NCI-H146 treated with DMSO at 0.1 percent for 48 hours (cell line): ENCODE measurements around the gene FAM222B.
"Not testable (repeated sequence)": the region's sequence is repeated elsewhere in the genome, so short reads cannot be mapped to it uniquely, and the experiment has no call there.

Experiments
- DNase-seq: peaks from one replicate; lab custom pipeline; 2025; ENCODE audit not compliant: unreplicated experiment; lab: John Stamatoyannopoulos, UW

The FAM222B gene

GRCh38 chr17:28747801-28748750, 94.5 kb downstream of the FAM222B start:
- no peak for DNase-seq

GRCh38 chr17:28747051-28747691, 95.4 kb downstream of the FAM222B start:
- no peak for DNase-seq

- DNase-seq = no peak
Measured at GRCh38 chr17:28746611-28747050, 96.0 kb downstream of the FAM222B start.

- no peak for DNase-seq
Measured at GRCh38 chr17:28745786-28746411, 96.7 kb downstream of the FAM222B start.

GRCh38 chr17:28744972-28745785, 97.4 kb downstream of the FAM222B start:
- DNase-seq = peak; percentile 57

- DNase-seq = no peak
Measured at GRCh38 chr17:28744104-28744971, 98.3 kb downstream of the FAM222B start.

- DNase-seq = peak; percentile 60
Measured at GRCh38 chr17:28743243-28744103, 99.1 kb downstream of the FAM222B start, which contains the start of gene TRAF4. TSS of gene TRAF4 (plus strand) at chr17:28744011. CDS start at chr17:28744113, 102 bp downstream.

- DNase-seq = no peak
Measured at GRCh38 chr17:28741358-28742349, 100.9 kb downstream of the FAM222B start.

- DNase-seq = no peak
Measured at GRCh38 chr17:28740406-28741357, 101.9 kb downstream of the FAM222B start.

GRCh38 chr17:28738680-28739384, 103.8 kb downstream of the FAM222B start:
- DNase-seq = no peak

GRCh38 chr17:28737770-28738679, 104.6 kb downstream of the FAM222B start:
- no peak for DNase-seq

- DNase-seq = no peak
Measured at GRCh38 chr17:28737316-28737715, 105.3 kb downstream of the FAM222B start.

- not testable (repeated sequence) for DNase-seq
Measured at GRCh38 chr17:28735913-28736769, 106.4 kb downstream of the FAM222B start.

GRCh38 chr17:28735242-28735722, 107.3 kb downstream of the FAM222B start:
- DNase-seq = no peak
